Panc1 (cell line): ENCODE measurements around the gene POLR1G. TPM values are rescaled to one million over a fixed set of nuclear protein-coding genes. Genes with fewer than 3 reads are reported as not detected.

ENCODE experiments used
- ATAC-seq: fragments of 200-7000 bp; cut with Tn5 transposase; 2 replicates; pipeline ENCODE4 v1.9.1; 2020; ENCODE audit warnings: mild to moderate bottlenecking, moderate library complexity
- BruUV-seq: library from RNA; stranded (reverse); fragments of 400-500 nt; replicated peaks from 2 replicates; lab custom pipeline; 2021; lab: Mats Ljungman, UMichigan
- CTCF ChIA-PET: fragments of 300-600 bp; sonication (Branson Sonifier 250); formaldehyde crosslinking; loops from one replicate; lab custom pipeline; 2022; ENCODE audit warnings: antibody characterized with exemption; lab: Charles Lee
- POLR2A ChIA-PET: fragments of 300-600 bp; sonication (Branson Sonifier 250); formaldehyde crosslinking; loops from one replicate; lab custom pipeline; 2022; ENCODE audit warnings: antibody characterized with exemption; lab: Charles Lee
- DNase-seq: peaks from one replicate; pipeline ENCODE4 v3.0.0-alpha.2; 2010; ENCODE audit warnings: low read depth, low spot score
- H3K27ac ChIP-seq: 2 replicates; pipeline ENCODE4 v1.5.1; 2011; ENCODE audit warnings: mild to moderate bottlenecking, low read length, inconsistent platforms
- H3K27me3 ChIP-seq: fragments of 200-500 bp; sonication (Bioruptor generic); 2 replicates; pipeline ENCODE4 v1.6.0; 2014; ENCODE audit warnings: low read length, inconsistent platforms; ENCODE audit not compliant: control insufficient read depth, insufficient read depth
- H3K36me3 ChIP-seq: fragments of 200-500 bp; sonication (Bioruptor generic); 2 replicates; pipeline ENCODE4 v1.5.1; 2014; ENCODE audit warnings: inconsistent platforms, mild to moderate bottlenecking, low read length, moderate library complexity; ENCODE audit not compliant: control insufficient read depth, insufficient read depth
- H3K4me1 ChIP-seq: 2 replicates; pipeline ENCODE4 v1.5.1; 2011; ENCODE audit warnings: inconsistent platforms, mild to moderate bottlenecking, low read length, moderate library complexity; ENCODE audit not compliant: control insufficient read depth, insufficient read depth
- H3K4me3 ChIP-seq, 2 experiments: 2 replicates each; pipeline ENCODE4 v1.5.1; 2011 to 2012; ENCODE audit warnings: low read depth in 2 of 2, low read length in 2 of 2, mild to moderate bottlenecking in 2 of 2, inconsistent platforms in 1 of 2, moderate library complexity in 1 of 2
- H3K9me3 ChIP-seq: fragments of 200-500 bp; sonication (Bioruptor generic); 2 replicates; pipeline ENCODE4 v1.5.1; 2014; ENCODE audit warnings: low read depth, mild to moderate bottlenecking, inconsistent platforms, low read length, moderate library complexity; ENCODE audit not compliant: control insufficient read depth, insufficient read depth
- POLR2AphosphoS5 ChIP-seq: IDR thresholded peaks from 2 replicates; pipeline ENCODE4 v1.6.1; 2012; ENCODE audit warnings: mild to moderate bottlenecking, low read depth, low read length, moderate library complexity
- SIN3A ChIP-seq: IDR thresholded peaks from 2 replicates; pipeline ENCODE4 v1.6.1; 2012; ENCODE audit warnings: low read depth, mild to moderate bottlenecking, low read length, moderate library complexity, borderline replicate concordance; ENCODE audit not compliant: insufficient read depth
- TCF7L2 ChIP-seq: IDR thresholded peaks from 2 replicates; pipeline ENCODE4 v1.6.1; 2011; ENCODE audit warnings: mild to moderate bottlenecking, low read depth, low read length, inconsistent platforms
- in situ Hi-C: cut with HindIII; loops from 2 replicates; pipeline ENCODE4 v1.10.0; 2016; ENCODE audit warnings: low sequenced_read_pairs, low pct_unique_long_range_greater_than_20kb
- intact Hi-C: fragments of 100-400 bp; cut with micrococcal nuclease; formaldehyde crosslinking; loops from one replicate; pipeline ENCODE4 v1.10.0; 2022; ENCODE audit not compliant: unreplicated experiment
- total RNA-seq: library from RNA; stranded (reverse); gene quantifications from one replicate; pipeline ENCODE4 v1.2.1, GENCODE V29; 2021; ENCODE audit not compliant: unreplicated experiment
- TF ChIP-seq, protein P1 (sequence below), 2 experiments: IDR thresholded peaks; 2 replicates each; pipeline ENCODE4 v1.6.1; 2011 to 2012; ENCODE audit warnings: low read depth in 2 of 2, control low read depth in 1 of 2, low read length in 1 of 2, mild to moderate bottlenecking in 1 of 2, moderate library complexity in 1 of 2; ENCODE audit not compliant: insufficient read depth in 1 of 2
- TF ChIP-seq, protein P2 (sequence below): fragments of 450-650 bp; IDR thresholded peaks from 2 replicates; pipeline ENCODE4 v1.5.1; 2017; ENCODE audit warnings: mild to moderate bottlenecking

The POLR1G gene
- total RNA-seq, 1 experiment from 2014 or later = 27.8 TPM

DNA sequence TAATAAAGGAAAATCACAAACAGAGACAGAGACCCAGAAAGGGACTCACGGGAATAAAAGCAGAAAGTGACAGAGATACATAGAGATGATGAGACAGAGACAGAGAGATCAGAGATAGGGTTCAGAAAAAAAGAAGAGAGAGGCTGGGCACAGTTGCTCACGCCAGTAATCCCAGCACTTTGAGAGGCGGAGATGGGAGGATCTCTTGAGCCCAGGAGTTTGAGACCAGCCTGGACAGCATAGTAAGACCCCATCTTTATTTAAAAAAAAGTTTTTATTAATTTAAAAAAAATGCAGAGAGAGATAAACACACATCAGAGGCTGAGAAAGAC lies 41.9 kb downstream of the POLR1G start:
- in situ Hi-C loops (no loop called here), intact Hi-C loops (no loop called here)
- H3K4me1 ChIP-seq = peaks cover 15% of the 10 kb centered on the region; the same call in 1 of the 2 replicates
- H3K4me3 ChIP-seq = no peak overlapping the region
- ATAC-seq (no peak), DNase-seq (no peak)
- no TSS peak for BruUV-seq
- no peaks in the 10 kb centered on the region for H3K36me3 ChIP-seq
- ChIA-PET CTCF (no interaction called here), POLR2A (interaction anchor here (0.6 kb wide), 1 partner anchor 18 kb away, joined by 12 read pairs; no protein-coding TSS in a partner anchor)
- TF ChIP-seq TCF7L2 (no peak), SIN3A (no peak), POLR2AphosphoS5 (no peak)
- TF ChIP-seq, protein P1, sequence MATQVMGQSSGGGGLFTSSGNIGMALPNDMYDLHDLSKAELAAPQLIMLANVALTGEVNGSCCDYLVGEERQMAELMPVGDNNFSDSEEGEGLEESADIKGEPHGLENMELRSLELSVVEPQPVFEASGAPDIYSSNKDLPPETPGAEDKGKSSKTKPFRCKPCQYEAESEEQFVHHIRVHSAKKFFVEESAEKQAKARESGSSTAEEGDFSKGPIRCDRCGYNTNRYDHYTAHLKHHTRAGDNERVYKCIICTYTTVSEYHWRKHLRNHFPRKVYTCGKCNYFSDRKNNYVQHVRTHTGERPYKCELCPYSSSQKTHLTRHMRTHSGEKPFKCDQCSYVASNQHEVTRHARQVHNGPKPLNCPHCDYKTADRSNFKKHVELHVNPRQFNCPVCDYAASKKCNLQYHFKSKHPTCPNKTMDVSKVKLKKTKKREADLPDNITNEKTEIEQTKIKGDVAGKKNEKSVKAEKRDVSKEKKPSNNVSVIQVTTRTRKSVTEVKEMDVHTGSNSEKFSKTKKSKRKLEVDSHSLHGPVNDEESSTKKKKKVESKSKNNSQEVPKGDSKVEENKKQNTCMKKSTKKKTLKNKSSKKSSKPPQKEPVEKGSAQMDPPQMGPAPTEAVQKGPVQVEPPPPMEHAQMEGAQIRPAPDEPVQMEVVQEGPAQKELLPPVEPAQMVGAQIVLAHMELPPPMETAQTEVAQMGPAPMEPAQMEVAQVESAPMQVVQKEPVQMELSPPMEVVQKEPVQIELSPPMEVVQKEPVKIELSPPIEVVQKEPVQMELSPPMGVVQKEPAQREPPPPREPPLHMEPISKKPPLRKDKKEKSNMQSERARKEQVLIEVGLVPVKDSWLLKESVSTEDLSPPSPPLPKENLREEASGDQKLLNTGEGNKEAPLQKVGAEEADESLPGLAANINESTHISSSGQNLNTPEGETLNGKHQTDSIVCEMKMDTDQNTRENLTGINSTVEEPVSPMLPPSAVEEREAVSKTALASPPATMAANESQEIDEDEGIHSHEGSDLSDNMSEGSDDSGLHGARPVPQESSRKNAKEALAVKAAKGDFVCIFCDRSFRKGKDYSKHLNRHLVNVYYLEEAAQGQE (IDR thresholded peaks at IDR 0.05; ENCODE audit: insufficient read depth in 1 of 2, low read depth in 2 of 2, low read length in 1 of 2) = no peak
- TF ChIP-seq, protein P2, sequence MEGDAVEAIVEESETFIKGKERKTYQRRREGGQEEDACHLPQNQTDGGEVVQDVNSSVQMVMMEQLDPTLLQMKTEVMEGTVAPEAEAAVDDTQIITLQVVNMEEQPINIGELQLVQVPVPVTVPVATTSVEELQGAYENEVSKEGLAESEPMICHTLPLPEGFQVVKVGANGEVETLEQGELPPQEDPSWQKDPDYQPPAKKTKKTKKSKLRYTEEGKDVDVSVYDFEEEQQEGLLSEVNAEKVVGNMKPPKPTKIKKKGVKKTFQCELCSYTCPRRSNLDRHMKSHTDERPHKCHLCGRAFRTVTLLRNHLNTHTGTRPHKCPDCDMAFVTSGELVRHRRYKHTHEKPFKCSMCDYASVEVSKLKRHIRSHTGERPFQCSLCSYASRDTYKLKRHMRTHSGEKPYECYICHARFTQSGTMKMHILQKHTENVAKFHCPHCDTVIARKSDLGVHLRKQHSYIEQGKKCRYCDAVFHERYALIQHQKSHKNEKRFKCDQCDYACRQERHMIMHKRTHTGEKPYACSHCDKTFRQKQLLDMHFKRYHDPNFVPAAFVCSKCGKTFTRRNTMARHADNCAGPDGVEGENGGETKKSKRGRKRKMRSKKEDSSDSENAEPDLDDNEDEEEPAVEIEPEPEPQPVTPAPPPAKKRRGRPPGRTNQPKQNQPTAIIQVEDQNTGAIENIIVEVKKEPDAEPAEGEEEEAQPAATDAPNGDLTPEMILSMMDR = no peak
- H3K9me3 ChIP-seq = no peaks in the 10 kb centered on the region
- H3K27ac ChIP-seq = no peak overlapping the region
- no peaks in the 10 kb centered on the region for H3K27me3 ChIP-seq

DNA sequence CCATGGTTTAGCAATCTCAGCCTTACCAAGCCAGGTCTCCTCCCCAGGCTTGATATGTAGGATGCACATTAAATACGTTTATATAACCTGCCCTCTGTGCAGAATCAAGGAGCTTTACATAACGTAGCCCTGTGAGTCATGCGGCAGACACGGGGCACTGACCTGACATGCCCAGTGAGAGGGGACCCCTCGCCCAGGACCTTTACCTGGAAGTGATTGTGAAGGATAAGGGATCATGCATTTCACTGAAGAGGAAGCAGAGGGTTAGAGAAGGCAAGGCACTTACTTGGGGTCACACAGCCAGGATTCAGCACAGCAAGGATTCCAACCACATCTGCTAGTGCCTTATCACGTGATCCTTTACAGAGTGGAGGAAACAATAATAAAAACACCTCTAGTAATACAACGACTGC lies 42.4 kb downstream of the POLR1G start:
- intact Hi-C loops = no loop called here
- H3K27me3 ChIP-seq = no peaks in the 10 kb centered on the region
- TF ChIP-seq, protein P2 = no peak
- TF ChIP-seq, protein P1 (IDR thresholded peaks at IDR 0.05; ENCODE audit: insufficient read depth in 1 of 2, low read depth in 2 of 2, low read length in 1 of 2) = no peak
- no peak for TF ChIP-seq POLR2AphosphoS5
- no peak for TF ChIP-seq TCF7L2
- no peak for TF ChIP-seq SIN3A
- ChIA-PET CTCF (no interaction called here), POLR2A (interaction anchor here (0.6 kb wide), 1 partner anchor 18 kb away, joined by 12 read pairs; no protein-coding TSS in a partner anchor)
- H3K27ac ChIP-seq = no peak overlapping the region
- BruUV-seq = no TSS peak
- DNase-seq = no peak
- in situ Hi-C loops = no loop called here
- H3K4me3 ChIP-seq = no peak overlapping the region
- no peak for ATAC-seq
- no peaks in the 10 kb centered on the region for H3K36me3 ChIP-seq
- peaks cover 15% of the 10 kb centered on the region; the same call in 1 of the 2 replicates for H3K4me1 ChIP-seq
- H3K9me3 ChIP-seq = no peaks in the 10 kb centered on the region
